SK-N-SH (cell line): ENCODE results near the gene SPIRE2.

ENCODE experiments used
- CTCF ChIP-seq: fragments of 200-600 bp; sonication (generic); IDR thresholded peaks from 2 replicates; pipeline ENCODE4 v1.6.1; 2017; ENCODE audit warnings: antibody characterized with exemption, mild to moderate bottlenecking, moderate library complexity
- GATA2 ChIP-seq: sonication (generic); formaldehyde crosslinking; IDR thresholded peaks from 2 replicates; pipeline ENCODE4 v1.5.0; 2020; ENCODE audit warnings: mild to moderate bottlenecking, missing genetic modification reagents
- MEF2A ChIP-seq: IDR thresholded peaks from 2 replicates; pipeline ENCODE4 v1.4.0; 2012; ENCODE audit warnings: low read depth, borderline replicate concordance
- NFIC ChIP-seq: IDR thresholded peaks from 2 replicates; pipeline ENCODE4 v1.4.0; 2012; ENCODE audit warnings: borderline replicate concordance
- SMC3 ChIP-seq: IDR thresholded peaks from 2 replicates; pipeline ENCODE4 v1.6.1; 2012; ENCODE audit warnings: low read depth, low read length, improper control_type of control experiment

- TF ChIP-seq CTCF (no peak), MEF2A (no peak), NFIC (no peak), GATA2 (CRISPR knock-in tag) (no peak), SMC3 (no peak)
Measured at GRCh38 chr16:89826531-89827382, 1.5 kb upstream of the SPIRE2 start.
